Activated CD8-positive, alpha-beta memory T cell treated with anti-CD3 and anti-CD28 coated beads, Interleukin-2, amount 50 U/mL, for 24 hours (primary cell): ENCODE results near the gene ADIPOR1.
"Not testable (repeated sequence)": the region's sequence is repeated elsewhere in the genome, so short reads cannot be mapped to it uniquely, and the experiment has no call there.

Experiments used
- DNase-seq: peaks from one replicate; pipeline ENCODE4 v3.0.0-alpha.2; 2020; ENCODE audit errors: extremely low read depth

The ADIPOR1 gene

GRCh38 chr1:202936409-202936808 lies 21.7 kb downstream of the ADIPOR1 start:
- DNase-seq = not testable (repeated sequence)

GRCh38 chr1:202935844-202936243 lies 22.3 kb downstream of the ADIPOR1 start:
- DNase-seq = no peak

GRCh38 chr1:202934755-202935154 lies 23.4 kb downstream of the ADIPOR1 start:
- DNase-seq = no peak

GRCh38 chr1:202932476-202932875 lies 25.6 kb downstream of the ADIPOR1 start:
- no peak for DNase-seq

GRCh38 chr1:202926581-202927491 lies 31.3 kb downstream of the ADIPOR1 start, which contains the start of gene KLHL12:
KLHL12 (minus strand) TSS chr1:202927234; CDS start chr1:202925162, 2,072 bp downstream.
- DNase-seq = peak; percentile 85

- DNase-seq = no peak
Observed at GRCh38 chr1:202923533-202923932, 34.6 kb downstream of the ADIPOR1 start.

GRCh38 chr1:202919615-202920014 lies 38.5 kb downstream of the ADIPOR1 start:
- no peak for DNase-seq

- DNase-seq = no peak
Observed at GRCh38 chr1:202915146-202915545, 43.0 kb downstream of the ADIPOR1 start.

- not testable (repeated sequence) for DNase-seq
Observed at GRCh38 chr1:202912476-202912875, 45.6 kb downstream of the ADIPOR1 start.

- DNase-seq = no peak
Observed at GRCh38 chr1:202909494-202909893, 48.6 kb downstream of the ADIPOR1 start.

- no peak for DNase-seq
Observed at GRCh38 chr1:202908998-202909397, 49.1 kb downstream of the ADIPOR1 start.

- no peak for DNase-seq
Observed at GRCh38 chr1:202905331-202905730, 52.8 kb downstream of the ADIPOR1 start.

GRCh38 chr1:202903808-202904207 lies 54.3 kb downstream of the ADIPOR1 start:
- DNase-seq = not testable (repeated sequence)

GRCh38 chr1:202901555-202901954 lies 56.6 kb downstream of the ADIPOR1 start:
- DNase-seq = no peak

- no peak for DNase-seq
Observed at GRCh38 chr1:202892501-202892900, 65.6 kb downstream of the ADIPOR1 start.
